HepG2 (cell line): ENCODE measurements around the gene CENPB. TPM values are rescaled to one million over a fixed set of nuclear protein-coding genes. Genes with fewer than 3 reads are reported as not detected.

Experiments
- ATAC-seq: fragments of 200-7000 bp; cut with Tn5 transposase; 3 replicates; pipeline ENCODE4 v1.9.1; 2020; ENCODE audit warnings: mild to moderate bottlenecking, moderate library complexity
- BruUV-seq: library from RNA; stranded (reverse); fragments of 400-500 nt; replicated peaks from 2 replicates; lab custom pipeline; 2021; lab: Mats Ljungman, UMichigan
- CTCF ChIA-PET: fragments of 300-600 bp; formaldehyde crosslinking; extraction: SDS; loops from one replicate; lab custom pipeline; 2021; ENCODE audit warnings: low total read pairs, inconsistent platforms, low intra/inter-chr PET ratio; lab: Yijun Ruan, JAX
- POLR2A ChIA-PET: fragments of 350-600 bp; sonication (Branson Sonifier 250); formaldehyde crosslinking; loops from one replicate; lab custom pipeline; 2020; ENCODE audit warnings: antibody characterized with exemption, inconsistent platforms; lab: Yijun Ruan, JAX
- DNase-seq: peaks from one replicate; pipeline ENCODE4 v3.0.0-alpha.2; 2015; ENCODE audit warnings: low spot score
- FAIRE-seq: peaks from 3 replicates; lab custom pipeline; 2011; peaks lifted over from hg19 to GRCh38; lab: Jason Lieb, UNC
- H2AFZ ChIP-seq: one replicate; pipeline ENCODE4 v1.6.1; 2011; ENCODE audit warnings: low read length, inconsistent platforms
- H3K27ac ChIP-seq: fragments of 300-600 bp; 3 replicates; pipeline ENCODE4 v1.8.0; 2011; ENCODE audit warnings: mixed run types, mild to moderate bottlenecking, mixed read lengths, low read length, inconsistent platforms; ENCODE audit not compliant: insufficient read depth; ENCODE audit errors: extremely low read length
- H3K27me3 ChIP-seq, 2 experiments: fragments of 200-600 bp in 1 of 2; 2 replicates in 1 of 2; 3 replicates in 1 of 2; pipeline versions ENCODE4 v1.6.0 to v1.8.0; 2011; ENCODE audit warnings: low read length in 2 of 2, mild to moderate bottlenecking in 2 of 2, moderate library complexity in 2 of 2, inconsistent platforms in 1 of 2; ENCODE audit not compliant: insufficient read depth in 2 of 2, control insufficient read depth in 1 of 2
- H3K36me3 ChIP-seq, 2 experiments: fragments of 200-600 bp in 1 of 2; replicated peaks in 1 of 2; 2 replicates in 1 of 2; 3 replicates in 1 of 2; pipeline versions ENCODE4 v1.5.1 to v1.8.0; 2011; ENCODE audit warnings: low read length in 2 of 2, inconsistent platforms in 1 of 2; ENCODE audit not compliant: insufficient read depth in 2 of 2, control insufficient read depth in 1 of 2
- H3K4me1 ChIP-seq: 2 replicates; pipeline ENCODE4 v1.5.1; 2012; ENCODE audit warnings: low read length, inconsistent platforms; ENCODE audit not compliant: insufficient read depth
- H3K4me2 ChIP-seq: 2 replicates; pipeline ENCODE4 v1.6.0; 2011; ENCODE audit warnings: low read depth, low read length, inconsistent platforms
- H3K4me3 ChIP-seq, 3 experiments: fragments of 200-600 bp in 1 of 3; sonication (generic), shearing (Covaris generic) in 1 of 3; replicated peaks in 1 of 3; 2 replicates each; pipeline ENCODE4 v1.5.1; 2011 to 2016; ENCODE audit warnings: low read length in 3 of 3, inconsistent platforms in 2 of 3, low read depth in 2 of 3, mild to moderate bottlenecking in 2 of 3, control low read depth in 1 of 3, mixed read lengths in 1 of 3; ENCODE audit not compliant: insufficient read depth in 1 of 3
- H3K79me2 ChIP-seq: one replicate; pipeline ENCODE4 v1.6.1; 2011; ENCODE audit warnings: low read length, inconsistent platforms; ENCODE audit not compliant: insufficient read depth
- H3K9ac ChIP-seq: 2 replicates; pipeline ENCODE4 v1.6.0; 2011; ENCODE audit warnings: mild to moderate bottlenecking, low read depth, low read length, inconsistent platforms; ENCODE audit not compliant: insufficient read depth
- H3K9me3 ChIP-seq: 2 replicates; pipeline ENCODE4 v1.5.1; 2012; ENCODE audit warnings: mild to moderate bottlenecking, low read length
- H4K20me1 ChIP-seq: 2 replicates; pipeline ENCODE4 v1.6.0; 2011; ENCODE audit warnings: inconsistent platforms, mild to moderate bottlenecking, low read length, moderate library complexity; ENCODE audit not compliant: insufficient read depth
- FOXA3 ChIP-seq: IDR thresholded peaks from 2 replicates; pipeline ENCODE4 v1.6.1; 2016; ENCODE audit warnings: missing genetic modification reagents, missing compliant biosample characterization
- KLF15 ChIP-seq: sonication (generic); formaldehyde crosslinking; IDR thresholded peaks from 2 replicates; pipeline ENCODE4 v1.8.1; 2023; ENCODE audit warnings: borderline replicate concordance, mild to moderate bottlenecking, inconsistent platforms, missing genetic modification reagents, mixed read lengths
- NR2F2 ChIP-seq: IDR thresholded peaks from 2 replicates; pipeline ENCODE4 v1.6.1; 2012; ENCODE audit warnings: low read depth, inconsistent platforms, borderline replicate concordance
- RFX1 ChIP-seq: fragments of 450-650 bp; IDR thresholded peaks from 2 replicates; pipeline ENCODE4 v1.6.1; 2017
- ZNF12 ChIP-seq: sonication (generic); formaldehyde crosslinking; IDR thresholded peaks from 2 replicates; pipeline ENCODE4 v1.5.0; 2020; ENCODE audit warnings: missing genetic modification reagents
- ZNF350 ChIP-seq: sonication (generic); formaldehyde crosslinking; IDR thresholded peaks from 2 replicates; pipeline ENCODE4 v1.4.0; 2020; ENCODE audit warnings: mild to moderate bottlenecking, low read depth, missing genetic modification reagents, borderline replicate concordance
- ZNF441 ChIP-seq: sonication (generic); formaldehyde crosslinking; IDR thresholded peaks from 2 replicates; pipeline ENCODE4 v1.7.0; 2021; ENCODE audit warnings: missing genetic modification reagents, borderline replicate concordance
- ZNF501 ChIP-seq: sonication (generic); formaldehyde crosslinking; IDR thresholded peaks from 2 replicates; pipeline ENCODE4 v1.5.1; 2020; ENCODE audit warnings: mild to moderate bottlenecking, moderate library complexity, missing genetic modification reagents
- ZNF569 ChIP-seq: sonication (generic); formaldehyde crosslinking; IDR thresholded peaks from 2 replicates; pipeline ENCODE4 v1.5.0; 2020; ENCODE audit warnings: mild to moderate bottlenecking, missing genetic modification reagents, moderate library complexity, borderline replicate concordance
- WGBS: methylation state at CpG from one replicate; pipeline ENCODE4 v1.1.6; 2017; ENCODE audit warnings: low lambda C conversion rate; 5-methylcytosine and 5-hydroxymethylcytosine counted together
- in situ Hi-C: cut with HindIII; loops from 2 replicates; pipeline ENCODE4 v1.10.0; 2017; ENCODE audit warnings: low pct_unique_long_range_greater_than_20kb; ENCODE audit not compliant: extremely low pct_ligation_motif_present
- intact Hi-C: fragments of 100-400 bp; cut with micrococcal nuclease; formaldehyde crosslinking; loops from one replicate; pipeline ENCODE4 v1.10.0; 2022; ENCODE audit not compliant: unreplicated experiment
- polyA plus RNA-seq, 8 experiments: library from polyadenylated mRNA; depleted of rRNA in 3 of 8; stranded (reverse) in 7 of 8; unstranded in 1 of 8; fragments of >200 nt; fragmentation: Illumina TruSeq in 4 of 8; extraction: Trizol in 4 of 8; gene quantifications; 2 replicates each; pipeline versions ENCODE4 v1.2.1 to v1.2.3, GENCODE V29; 2011 to 2016; ENCODE audit warnings: low read depth in 4 of 8, missing spikeins in 1 of 8, mixed read lengths in 1 of 8; ENCODE audit not compliant: insufficient read depth in 1 of 8
- total RNA-seq, 5 experiments: library from RNA; depleted of rRNA; stranded (reverse); fragments of >200 nt; fragmentation: Illumina TruSeq; extraction: Trizol; gene quantifications; 2 replicates each; pipeline ENCODE4 v1.2.3, GENCODE V29; 2016; ENCODE audit warnings: low read depth in 1 of 5
- TF ChIP-seq, protein P1 (sequence below): IDR thresholded peaks from 2 replicates; pipeline ENCODE4 v1.4.0; 2020; ENCODE audit warnings: mild to moderate bottlenecking, missing genetic modification reagents

CENPB gene
- total and polyA plus RNA-seq, 2 of the 13 experiments (the other 11 are each of a cell fraction or from before 2014, with no cell fraction given) = 10.4 to 54.5 TPM

GRCh38 chr20:3786665-3787323 lies at the start of gene CENPB (continued):
- TF ChIP-seq ZNF350 (CRISPR knock-in tag) = no peak
- TF ChIP-seq ZNF441 (CRISPR knock-in tag) = peak; percentile 73
- no peak for TF ChIP-seq RFX1
- TF ChIP-seq ZNF501 (CRISPR knock-in tag) = no peak
- peak; percentile 39; the same call in 1 of the 2 replicates for TF ChIP-seq NR2F2
- TF ChIP-seq, protein P1, sequence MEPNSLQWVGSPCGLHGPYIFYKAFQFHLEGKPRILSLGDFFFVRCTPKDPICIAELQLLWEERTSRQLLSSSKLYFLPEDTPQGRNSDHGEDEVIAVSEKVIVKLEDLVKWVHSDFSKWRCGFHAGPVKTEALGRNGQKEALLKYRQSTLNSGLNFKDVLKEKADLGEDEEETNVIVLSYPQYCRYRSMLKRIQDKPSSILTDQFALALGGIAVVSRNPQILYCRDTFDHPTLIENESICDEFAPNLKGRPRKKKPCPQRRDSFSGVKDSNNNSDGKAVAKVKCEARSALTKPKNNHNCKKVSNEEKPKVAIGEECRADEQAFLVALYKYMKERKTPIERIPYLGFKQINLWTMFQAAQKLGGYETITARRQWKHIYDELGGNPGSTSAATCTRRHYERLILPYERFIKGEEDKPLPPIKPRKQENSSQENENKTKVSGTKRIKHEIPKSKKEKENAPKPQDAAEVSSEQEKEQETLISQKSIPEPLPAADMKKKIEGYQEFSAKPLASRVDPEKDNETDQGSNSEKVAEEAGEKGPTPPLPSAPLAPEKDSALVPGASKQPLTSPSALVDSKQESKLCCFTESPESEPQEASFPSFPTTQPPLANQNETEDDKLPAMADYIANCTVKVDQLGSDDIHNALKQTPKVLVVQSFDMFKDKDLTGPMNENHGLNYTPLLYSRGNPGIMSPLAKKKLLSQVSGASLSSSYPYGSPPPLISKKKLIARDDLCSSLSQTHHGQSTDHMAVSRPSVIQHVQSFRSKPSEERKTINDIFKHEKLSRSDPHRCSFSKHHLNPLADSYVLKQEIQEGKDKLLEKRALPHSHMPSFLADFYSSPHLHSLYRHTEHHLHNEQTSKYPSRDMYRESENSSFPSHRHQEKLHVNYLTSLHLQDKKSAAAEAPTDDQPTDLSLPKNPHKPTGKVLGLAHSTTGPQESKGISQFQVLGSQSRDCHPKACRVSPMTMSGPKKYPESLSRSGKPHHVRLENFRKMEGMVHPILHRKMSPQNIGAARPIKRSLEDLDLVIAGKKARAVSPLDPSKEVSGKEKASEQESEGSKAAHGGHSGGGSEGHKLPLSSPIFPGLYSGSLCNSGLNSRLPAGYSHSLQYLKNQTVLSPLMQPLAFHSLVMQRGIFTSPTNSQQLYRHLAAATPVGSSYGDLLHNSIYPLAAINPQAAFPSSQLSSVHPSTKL = peak; percentile 40; the same call in 1 of the 2 replicates
- peak; percentile 53; the same call in 1 of the 2 replicates for TF ChIP-seq FOXA3 (CRISPR knock-in tag)
- no peak for TF ChIP-seq KLF15

GRCh38 chr20:3836132-3836531 lies 49.6 kb upstream of the CENPB start:
- H3K9ac ChIP-seq = no peak overlapping the region
- no TSS peak for BruUV-seq
- no peak for ATAC-seq
- H3K4me2 ChIP-seq = no peak overlapping the region
- H3K36me3 ChIP-seq = no peaks in the 10 kb centered on the region
- H3K79me2 ChIP-seq = no peaks in the 10 kb centered on the region
- no peak overlapping the region for H3K27ac ChIP-seq
- no peaks in the 10 kb centered on the region for H3K9me3 ChIP-seq
- H3K4me1 ChIP-seq = no peaks in the 10 kb centered on the region
- WGBS = 93% methylated on average over 4 of the region's 4 CpGs
- no peaks in the 10 kb centered on the region for H4K20me1 ChIP-seq
- TF ChIP-seq ZNF12 (CRISPR knock-in tag) (no peak), FOXA3 (CRISPR knock-in tag) (no peak), ZNF569 (CRISPR knock-in tag) (no peak)
- H3K27me3 ChIP-seq = no peaks in the 10 kb centered on the region
- ChIA-PET POLR2A (no interaction called here), CTCF (no interaction called here)
- H3K4me3 ChIP-seq = no peak overlapping the region
- no peak for FAIRE-seq
- in situ Hi-C loops (no loop called here), intact Hi-C loops (no loop called here)
- no peak overlapping the region for H2AFZ ChIP-seq
- no peak for DNase-seq
